IPS-NIHi7 (cell line): ENCODE measurements around the gene B4GALNT4.
"Not testable (repeated sequence)": the region's sequence is repeated elsewhere in the genome, so short reads cannot be mapped to it uniquely, and the experiment has no call there.

ENCODE experiments used
- DNase-seq: peaks from one replicate; pipeline ENCODE4 v3.0.0; 2012; ENCODE audit warnings: mixed read lengths; ENCODE audit errors: extremely low spot score

The B4GALNT4 gene

GRCh38 chr11:369336-370018 is at the start of gene B4GALNT4:
TSS of gene B4GALNT4 (plus strand) at chr11:369499. CDS start at chr11:369804, 305 bp downstream.
- peak; percentile 71 for DNase-seq

- DNase-seq, result not testable (repeated sequence)
Observed at GRCh38 chr11:319888-320273, 49.4 kb upstream of the B4GALNT4 start.

GRCh38 chr11:324156-324555 is 45.1 kb upstream of the B4GALNT4 start:
- DNase-seq, result peak; percentile 7

- not testable (repeated sequence) for DNase-seq
Observed at GRCh38 chr11:324593-325517, 44.4 kb upstream of the B4GALNT4 start.

- DNase-seq, result peak; percentile 5
Observed at GRCh38 chr11:325796-326591, 43.3 kb upstream of the B4GALNT4 start.

GRCh38 chr11:326592-326841 is 42.8 kb upstream of the B4GALNT4 start:
- DNase-seq, result no peak

GRCh38 chr11:326842-327580 is 42.3 kb upstream of the B4GALNT4 start:
- peak; percentile 1 for DNase-seq

- no peak for DNase-seq
Observed at GRCh38 chr11:327581-327923, 41.7 kb upstream of the B4GALNT4 start.

GRCh38 chr11:328012-328411 is 41.3 kb upstream of the B4GALNT4 start:
- peak; percentile 2 for DNase-seq

GRCh38 chr11:328516-329100 is 40.7 kb upstream of the B4GALNT4 start:
- DNase-seq, result not testable (repeated sequence)

- DNase-seq, result no peak
Observed at GRCh38 chr11:329886-330253, 39.4 kb upstream of the B4GALNT4 start.

GRCh38 chr11:330307-330693 is 39.0 kb upstream of the B4GALNT4 start:
- DNase-seq, result peak; percentile 1

- peak; percentile 1 for DNase-seq
Observed at GRCh38 chr11:330694-331357, 38.5 kb upstream of the B4GALNT4 start.

- peak; percentile 1 for DNase-seq
Observed at GRCh38 chr11:331358-332060, 37.8 kb upstream of the B4GALNT4 start.

GRCh38 chr11:332651-333480 is 36.4 kb upstream of the B4GALNT4 start:
- DNase-seq, result peak; percentile 0

GRCh38 chr11:333616-334263 is 35.6 kb upstream of the B4GALNT4 start:
- DNase-seq, result not testable (repeated sequence)

- peak; percentile 73 for DNase-seq
Observed at GRCh38 chr11:334264-334994, 34.9 kb upstream of the B4GALNT4 start.
